HG02938 (cell line): ENCODE data around the gene JOSD1.
"Not testable (repeated sequence)": the region's sequence is repeated elsewhere in the genome, so short reads cannot be mapped to it uniquely, and the experiment has no call there.

Experiments
- ATAC-seq: cut with Tn5 transposase; IDR thresholded peaks from one replicate; pipeline ENCODE4 v1.9.1; 2021; ENCODE audit warnings: mild to moderate bottlenecking, moderate library complexity; ENCODE audit not compliant: unreplicated experiment

Gene JOSD1

DNA sequence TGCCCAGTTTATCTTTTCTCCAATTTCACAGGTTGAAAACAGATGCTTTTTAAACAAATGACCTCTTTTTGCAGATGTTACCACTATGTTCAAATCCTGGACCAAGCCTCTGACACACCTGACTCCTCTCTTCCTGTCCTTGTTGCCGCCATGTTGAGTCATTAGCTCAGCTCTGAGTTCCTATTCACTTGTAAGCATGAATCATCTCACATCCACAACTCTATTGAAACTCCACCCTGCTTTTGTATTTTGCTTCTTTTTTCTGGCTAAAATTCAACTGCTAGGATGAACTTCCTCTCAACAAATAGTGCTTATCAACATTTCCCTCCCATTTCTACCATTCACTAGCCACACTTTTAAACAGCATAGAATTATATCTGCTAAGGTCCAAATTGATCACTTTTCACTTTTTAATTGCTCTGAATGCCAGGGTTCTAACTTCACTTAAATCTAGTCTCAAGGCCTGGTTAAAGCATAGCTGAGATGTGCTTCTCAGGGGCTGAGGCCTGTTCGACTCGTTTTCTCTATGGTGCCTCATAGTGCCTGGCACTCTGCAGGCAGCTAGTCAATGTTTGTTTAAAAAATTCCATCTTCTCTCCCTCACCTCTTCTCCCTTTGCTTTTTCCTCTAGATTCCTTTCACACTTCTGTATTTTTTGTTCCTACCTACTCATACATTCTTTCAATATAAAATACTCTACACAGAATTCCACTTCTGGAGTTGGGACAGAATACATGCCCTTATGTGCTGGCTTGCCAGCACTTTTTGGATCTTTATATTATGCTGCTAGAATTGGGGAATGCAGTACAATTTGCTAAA, 3.9 kb downstream of the JOSD1 start:
- no peak for ATAC-seq

DNA sequence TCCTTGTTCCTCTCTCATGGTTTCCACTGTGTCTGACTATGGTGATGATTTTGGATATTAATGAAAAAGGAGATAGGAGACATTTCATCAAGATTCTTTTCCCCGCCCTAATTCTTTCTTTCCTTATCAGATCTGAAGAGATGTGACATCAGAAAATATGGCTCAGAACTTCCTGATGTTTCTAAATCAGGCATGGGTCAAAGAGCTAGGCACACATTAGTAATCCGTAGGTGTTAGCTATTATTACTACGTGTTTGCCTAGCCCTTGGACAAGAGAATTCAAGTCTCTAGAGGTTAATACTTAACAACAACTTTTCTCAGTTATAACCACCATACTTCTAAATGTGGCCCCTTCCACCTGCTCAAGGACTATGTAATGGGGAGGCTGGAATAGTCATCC, 5.8 kb downstream of the JOSD1 start:
- ATAC-seq, result no peak

DNA sequence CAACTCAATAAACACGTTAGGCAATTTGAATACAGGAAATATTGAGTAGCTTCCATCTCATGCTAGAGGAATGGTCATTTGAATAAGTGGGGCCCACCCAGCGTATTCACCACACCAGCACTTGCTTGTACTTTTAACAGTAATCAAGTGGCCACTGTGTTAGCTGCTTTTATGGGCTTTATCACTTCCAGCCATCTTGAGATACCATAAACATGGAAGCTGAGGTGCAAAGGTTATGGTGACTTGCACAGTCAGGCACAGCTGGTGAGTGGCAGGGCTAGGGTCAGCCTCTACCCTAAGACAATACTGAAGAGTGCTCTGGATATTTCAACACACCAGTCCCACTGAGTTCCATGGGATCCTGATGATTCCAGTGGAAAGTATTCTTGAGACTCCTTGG, 6.7 kb downstream of the JOSD1 start:
- no peak for ATAC-seq

DNA sequence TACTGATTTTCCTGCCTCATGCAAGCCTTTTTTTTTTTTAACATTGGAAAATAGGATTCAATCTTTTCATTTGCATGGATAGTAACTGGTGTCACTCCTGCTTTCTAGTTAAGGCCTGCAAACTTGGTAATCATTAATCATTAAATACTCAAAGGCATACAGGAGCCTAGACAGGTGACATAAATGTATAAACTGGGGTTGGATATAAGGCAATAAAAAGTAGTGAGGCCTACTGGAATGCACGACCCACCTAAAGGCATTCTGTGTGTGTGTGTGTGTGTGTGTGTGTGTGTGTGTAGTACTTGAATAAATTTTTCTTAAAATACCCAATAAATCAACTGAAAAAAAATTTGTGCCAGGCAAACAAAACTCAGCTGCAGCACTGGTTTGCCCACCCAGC, 11.1 kb downstream of the JOSD1 start:
- no peak for ATAC-seq

DNA sequence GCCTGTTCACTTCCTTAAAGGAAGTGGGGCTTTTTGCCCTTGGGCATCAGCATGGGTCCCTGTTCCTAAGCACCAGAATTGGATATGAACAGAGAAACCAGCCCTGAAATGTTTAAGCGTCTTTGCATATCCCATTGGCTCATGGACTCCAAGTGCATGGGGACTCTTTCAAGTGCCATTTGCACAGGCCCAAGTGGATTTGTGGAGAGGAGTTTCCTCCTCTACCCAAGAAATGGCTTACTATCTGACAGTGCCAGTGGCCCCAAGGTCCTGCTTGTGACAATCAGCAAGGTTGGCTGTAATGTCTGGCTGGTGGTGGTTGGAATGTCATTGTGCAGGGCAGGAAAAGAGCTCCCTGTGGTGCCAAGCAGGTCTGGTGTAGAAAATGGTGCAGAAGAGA, 15.0 kb downstream of the JOSD1 start:
- ATAC-seq, result no peak

DNA sequence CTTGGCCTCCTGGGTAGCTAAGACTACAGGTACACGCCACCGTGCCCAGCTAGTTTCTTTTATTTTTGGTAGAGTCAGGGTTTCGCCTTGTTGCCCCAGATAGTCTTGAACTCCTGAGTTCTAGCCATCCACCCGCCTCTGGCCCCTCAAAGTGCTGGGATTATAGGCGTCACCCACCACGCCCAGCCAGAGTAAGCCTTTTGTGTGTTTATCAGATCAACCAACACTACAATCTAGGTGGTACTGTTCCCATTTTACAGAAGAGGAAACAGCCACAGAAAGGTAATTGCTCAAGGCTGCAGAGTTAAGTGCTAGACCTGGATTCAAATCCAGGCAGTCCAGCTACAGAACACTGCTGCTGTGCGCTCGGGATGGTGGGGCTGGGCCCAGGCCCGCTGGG, 15.8 kb downstream of the JOSD1 start:
- ATAC-seq, result no peak

DNA sequence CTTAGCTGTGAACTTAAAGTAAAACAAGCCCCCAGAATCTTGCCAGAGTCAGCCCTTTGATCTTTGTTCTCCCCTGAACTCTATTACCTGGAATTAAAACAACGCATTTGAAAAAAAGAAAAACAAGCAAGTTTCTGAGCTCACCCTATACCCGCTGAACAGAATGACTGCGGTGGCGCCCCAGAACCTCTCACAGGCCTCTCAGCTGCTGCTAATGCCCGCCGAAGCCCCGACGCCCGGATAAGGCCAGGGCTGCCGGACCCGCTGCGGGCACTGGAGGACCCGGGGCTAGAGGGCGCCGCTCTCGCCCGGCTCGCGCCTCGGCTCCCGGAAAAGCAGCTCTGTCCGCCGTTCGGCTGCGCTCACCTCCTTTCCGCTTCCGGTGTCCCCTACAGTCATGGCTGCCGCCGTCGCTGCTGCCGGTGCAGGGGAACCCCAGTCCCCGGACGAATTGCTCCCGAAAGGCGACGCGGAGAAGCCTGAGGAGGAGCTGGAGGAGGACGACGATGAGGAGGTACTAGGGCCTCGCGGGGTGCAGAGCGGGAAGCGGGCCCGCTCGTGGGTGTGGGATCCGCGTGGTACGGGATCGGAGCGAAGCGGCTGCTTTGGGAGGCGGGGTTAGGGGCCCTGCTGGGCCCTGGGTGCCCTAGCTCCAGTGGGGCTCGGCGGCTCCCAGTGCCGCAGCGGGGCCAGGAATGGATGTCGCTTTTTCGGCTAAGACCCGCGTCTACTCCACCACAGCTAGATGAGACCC, 19.0 kb downstream of the JOSD1 start, which contains the start of gene TOMM22:
Gene TOMM22, plus strand, starts transcription at position 376 of the 754 bp plus-strand sequence. Its CDS starts 22 bp downstream, at position 398.
- ATAC-seq, result peak; percentile 73

DNA sequence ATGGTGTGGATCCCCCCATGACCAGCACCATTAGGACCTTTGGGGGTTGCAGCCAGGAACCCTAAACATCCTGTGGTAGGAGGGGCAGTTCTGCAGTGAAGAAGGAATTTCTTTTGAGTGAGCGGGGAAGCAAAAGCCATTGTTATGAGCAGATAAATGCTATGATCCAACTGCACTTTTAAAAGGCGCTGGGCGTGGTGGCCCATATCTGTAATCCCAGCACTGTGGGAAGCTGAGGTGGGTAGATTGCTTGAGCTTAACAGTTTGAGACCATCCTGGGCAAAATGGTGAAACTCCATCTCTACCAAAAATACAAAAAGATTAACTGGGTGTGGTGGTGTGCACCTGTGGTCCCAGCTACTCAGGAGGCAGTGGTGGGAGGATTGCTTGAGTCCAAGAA, 24.9 kb downstream of the JOSD1 start:
- ATAC-seq, result no peak

DNA sequence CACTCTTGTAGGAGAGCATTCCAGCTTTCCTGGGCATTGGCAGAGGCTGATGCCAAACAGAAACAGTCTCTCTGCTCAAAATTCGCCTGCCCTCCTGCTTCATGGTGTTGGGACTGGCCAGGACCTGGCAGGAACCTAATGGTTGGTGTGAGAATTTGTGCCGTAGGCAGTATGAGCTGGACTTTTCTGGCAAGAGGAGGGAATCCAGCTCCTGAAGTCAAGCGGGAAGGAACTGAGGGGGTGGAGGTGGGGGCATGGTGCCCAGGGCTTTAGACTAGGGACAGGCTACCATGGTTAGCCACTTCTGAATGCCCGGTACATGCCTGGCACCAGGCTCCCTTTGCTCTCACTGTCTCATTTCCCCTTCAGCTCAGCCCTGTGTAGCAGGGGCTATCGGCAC, 25.9 kb downstream of the JOSD1 start:
- ATAC-seq, result no peak

DNA sequence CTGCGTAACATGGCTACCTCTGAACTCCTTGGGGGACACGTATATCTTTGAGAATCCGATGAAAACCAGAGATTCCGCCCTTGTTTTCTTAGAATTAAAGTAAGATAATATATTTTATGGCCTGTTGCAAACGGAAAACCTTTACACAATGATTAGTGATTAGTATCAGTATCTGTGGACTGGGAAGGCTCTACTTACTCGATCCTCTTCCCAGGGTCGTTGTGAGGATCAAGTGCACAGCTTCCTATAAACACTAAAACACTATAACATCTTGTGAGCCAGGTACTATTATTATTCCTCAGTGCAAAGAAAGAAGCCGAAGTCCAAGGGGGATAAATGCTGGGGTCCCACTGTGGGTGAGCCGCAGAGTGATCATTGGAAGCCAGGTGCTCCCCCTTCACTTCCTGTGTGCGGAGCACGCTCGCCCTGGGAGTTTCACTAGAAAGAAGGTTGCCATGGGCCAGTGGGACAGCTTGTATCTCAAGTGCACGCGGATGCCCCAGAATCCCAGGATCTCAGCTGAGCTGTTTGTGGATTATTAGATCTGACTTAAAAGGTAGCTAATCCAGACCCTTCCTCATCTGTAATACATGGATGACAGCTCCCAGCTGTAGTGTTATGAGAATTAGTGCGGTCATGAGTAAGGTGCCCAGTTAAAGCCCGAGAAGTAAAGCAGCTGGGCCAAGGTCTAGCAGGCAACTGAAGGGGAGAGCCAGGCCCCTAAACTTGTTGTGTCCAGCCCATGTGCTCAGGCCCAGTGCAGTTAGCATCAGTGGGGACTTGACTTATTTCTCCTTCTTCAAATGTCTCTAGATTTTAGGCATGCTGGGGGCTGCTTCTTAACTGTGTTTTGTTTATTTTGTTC, 43.5 kb downstream of the JOSD1 start:
- ATAC-seq, result no peak

DNA sequence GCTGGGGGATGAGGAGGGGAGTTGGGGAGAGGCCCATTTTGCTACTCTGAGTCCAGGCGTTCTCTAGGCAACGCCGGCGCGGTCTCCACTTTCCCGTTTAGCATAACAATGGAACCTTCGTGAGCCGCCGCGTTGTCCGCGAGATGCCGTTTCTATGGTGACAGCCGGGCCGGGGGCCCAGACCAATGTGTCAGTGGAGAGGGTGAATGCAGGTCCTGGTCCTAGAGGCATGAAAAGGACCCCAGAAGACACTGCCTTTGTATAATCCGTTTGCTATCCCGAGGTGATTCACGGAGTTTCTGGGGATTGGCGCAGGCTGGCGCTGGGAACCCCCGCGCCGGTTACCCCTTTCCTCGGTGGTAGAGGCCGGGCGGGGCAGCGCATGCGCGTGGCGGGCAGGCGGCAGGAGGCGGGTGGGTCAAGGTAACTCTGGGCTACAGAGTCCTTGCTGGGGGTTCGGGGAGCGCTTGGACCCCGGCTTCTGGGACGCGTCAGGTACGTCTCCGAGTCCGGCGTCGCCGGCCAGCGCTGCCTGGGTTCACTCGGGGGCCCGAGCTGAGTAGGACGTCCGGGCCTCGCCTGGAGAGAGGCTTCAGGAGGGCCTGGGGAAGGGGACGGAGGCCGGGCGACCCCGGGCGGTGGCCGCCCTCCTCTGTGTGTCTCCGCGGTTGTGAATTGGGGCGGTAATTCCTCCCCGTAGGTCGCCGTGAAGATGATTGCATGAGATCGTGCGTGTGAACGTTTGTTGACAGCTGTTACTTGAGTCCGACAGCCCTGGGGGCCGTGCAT, 44.3 kb downstream of the JOSD1 start, which contains the start of the genes CBY1 and FAM227A:
Gene CBY1, plus strand, starts transcription at position 383 of the 789 bp plus-strand sequence. CDS start 11,417 bp downstream, outside the sequence.
Gene FAM227A, minus strand, starts transcription at position 137 of the 789 bp plus-strand sequence. CDS start 6,224 bp downstream, outside the sequence.
- ATAC-seq, result peak; percentile 79

DNA sequence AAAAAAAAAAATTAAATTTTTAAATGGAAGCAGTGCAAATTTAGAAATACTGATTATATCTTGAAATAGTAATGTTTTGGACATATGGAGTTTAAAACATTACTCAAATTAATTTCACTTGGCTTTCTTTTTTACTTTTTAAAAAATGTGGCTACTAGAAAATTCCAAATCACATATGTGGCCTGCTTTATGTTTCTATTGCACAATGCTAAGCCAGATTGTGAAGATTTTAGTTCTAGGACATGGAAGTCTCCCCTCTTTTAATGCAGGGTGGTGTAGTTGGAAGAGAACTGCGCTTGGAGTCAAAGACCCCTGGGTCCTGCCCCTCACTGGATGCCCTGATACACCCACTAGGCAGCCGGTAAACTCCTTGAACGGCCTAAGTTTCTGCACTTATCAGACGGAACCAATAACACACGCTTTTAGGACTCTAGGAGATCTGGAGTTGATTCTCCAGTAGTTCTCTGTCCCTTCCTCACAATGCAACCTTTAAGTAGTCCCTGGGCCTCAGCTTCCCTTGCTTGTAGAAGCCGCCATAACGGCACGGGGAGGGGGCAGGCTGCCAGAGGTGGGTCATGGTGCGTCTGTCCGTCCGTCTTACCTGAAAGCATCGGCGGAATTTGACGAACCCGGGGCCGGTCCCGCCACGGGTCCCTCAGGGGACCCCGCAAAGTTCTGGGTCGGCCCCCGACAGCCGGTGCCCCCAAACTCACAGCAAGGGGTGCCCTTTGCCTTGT, 45.1 kb downstream of the JOSD1 start:
- peak; percentile 24 for ATAC-seq

DNA sequence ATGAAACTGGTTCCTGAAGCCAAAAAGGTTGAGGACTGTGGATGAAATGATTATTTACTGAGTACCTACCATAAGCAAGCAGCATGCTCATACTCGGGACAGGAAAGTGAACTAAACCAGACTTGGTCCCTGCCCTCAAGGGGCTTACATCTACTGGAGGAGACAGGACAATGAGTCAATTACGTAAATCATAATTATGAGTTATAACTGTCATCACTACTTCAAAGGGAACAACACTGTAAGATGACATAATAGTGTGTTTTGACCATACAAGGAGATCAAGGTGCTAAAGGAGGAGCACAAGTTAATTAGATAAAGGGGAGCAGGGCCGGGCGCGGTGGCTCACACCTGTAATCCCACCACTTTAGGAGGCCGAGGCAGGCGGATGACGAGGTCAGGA, 47.0 kb downstream of the JOSD1 start:
- ATAC-seq, result no peak

DNA sequence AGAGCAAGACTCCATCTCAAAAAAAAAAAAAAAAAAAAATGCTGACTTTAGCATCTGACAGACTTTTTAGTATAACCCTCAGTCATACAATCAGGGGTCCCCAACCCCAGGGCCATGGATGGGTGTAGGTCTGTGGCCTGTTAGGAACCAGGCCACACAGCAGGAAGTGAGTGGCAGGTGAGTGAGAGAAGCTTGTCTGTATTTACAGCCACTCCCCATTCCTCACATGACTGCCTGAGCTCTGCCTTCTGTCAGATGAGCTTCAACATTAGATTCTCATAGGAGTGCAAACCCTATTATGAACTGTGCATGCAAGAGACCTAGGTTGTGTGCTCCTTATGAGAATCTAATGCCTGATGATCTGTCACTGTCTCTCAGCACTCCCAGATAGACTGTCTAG, 47.9 kb downstream of the JOSD1 start:
- no peak for ATAC-seq

DNA sequence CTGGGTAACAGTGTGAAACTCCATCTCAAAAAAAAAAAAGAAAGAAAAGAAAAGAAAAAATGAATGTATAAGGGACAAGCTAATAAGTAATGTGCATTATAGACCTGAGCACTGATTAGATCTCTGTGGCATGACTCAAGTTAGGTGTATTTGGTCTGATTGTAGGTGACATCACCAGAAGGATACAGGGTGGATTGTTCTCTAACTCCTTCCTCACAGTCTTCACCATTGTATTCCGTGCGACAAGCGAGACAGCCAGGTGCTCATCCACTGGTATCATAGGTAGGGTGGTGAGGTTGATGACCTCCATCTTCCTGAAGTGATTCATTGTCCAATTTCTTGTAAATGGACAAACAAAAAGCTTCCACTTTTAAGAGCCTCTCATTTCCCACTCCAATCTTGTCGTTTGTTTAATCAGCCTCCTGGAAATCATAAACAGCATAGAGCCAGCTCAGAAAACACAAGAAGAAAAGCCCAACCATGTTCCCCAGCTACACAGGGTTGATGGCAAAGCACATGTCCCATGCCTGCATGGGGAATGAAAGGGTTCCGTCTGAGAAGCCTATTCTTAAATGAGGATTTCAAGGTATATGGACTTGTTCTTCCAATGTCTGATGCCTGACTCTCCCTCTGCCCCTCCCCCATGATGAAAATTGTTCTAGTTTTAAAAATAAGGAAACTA, 50.8 kb downstream of the JOSD1 start:
- no peak for ATAC-seq

DNA sequence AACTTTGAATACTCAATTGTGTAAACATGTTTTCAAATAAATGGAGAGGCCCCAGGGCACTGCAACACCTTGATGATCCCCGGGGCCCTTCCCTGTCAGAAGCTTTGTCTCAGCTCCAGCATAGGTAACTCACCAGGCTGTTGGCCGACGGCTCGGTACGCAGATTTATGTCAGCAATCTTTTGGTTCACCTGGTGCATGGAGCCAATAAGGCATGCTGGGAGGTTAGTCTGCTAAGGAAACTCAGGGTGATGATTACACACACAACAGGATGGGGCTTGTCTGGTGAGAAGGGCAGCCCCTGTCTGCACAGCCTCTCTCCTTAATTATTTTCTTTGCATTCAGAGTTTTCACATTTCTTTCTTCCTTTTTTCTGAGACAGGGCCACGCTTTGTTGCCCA, 55.3 kb downstream of the JOSD1 start:
- no peak for ATAC-seq

DNA sequence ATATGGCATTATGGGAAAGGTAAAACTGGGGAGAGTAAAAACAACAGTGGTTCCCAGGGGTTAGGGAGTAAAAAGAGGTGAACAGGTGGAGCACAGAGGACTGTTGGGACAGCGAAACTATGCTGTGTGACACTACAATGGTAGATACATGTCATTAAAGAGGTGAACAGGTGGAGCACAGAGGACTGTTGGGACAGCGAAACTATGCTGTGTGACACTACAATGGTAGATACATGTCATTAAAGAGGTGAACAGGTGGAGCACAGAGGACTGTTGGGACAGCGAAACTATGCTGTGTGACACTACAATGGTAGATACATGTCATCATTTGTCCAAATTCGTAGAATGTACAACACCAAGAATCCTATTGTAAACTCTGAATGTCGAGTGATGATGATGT, 56.5 kb downstream of the JOSD1 start:
- not testable (repeated sequence) for ATAC-seq

DNA sequence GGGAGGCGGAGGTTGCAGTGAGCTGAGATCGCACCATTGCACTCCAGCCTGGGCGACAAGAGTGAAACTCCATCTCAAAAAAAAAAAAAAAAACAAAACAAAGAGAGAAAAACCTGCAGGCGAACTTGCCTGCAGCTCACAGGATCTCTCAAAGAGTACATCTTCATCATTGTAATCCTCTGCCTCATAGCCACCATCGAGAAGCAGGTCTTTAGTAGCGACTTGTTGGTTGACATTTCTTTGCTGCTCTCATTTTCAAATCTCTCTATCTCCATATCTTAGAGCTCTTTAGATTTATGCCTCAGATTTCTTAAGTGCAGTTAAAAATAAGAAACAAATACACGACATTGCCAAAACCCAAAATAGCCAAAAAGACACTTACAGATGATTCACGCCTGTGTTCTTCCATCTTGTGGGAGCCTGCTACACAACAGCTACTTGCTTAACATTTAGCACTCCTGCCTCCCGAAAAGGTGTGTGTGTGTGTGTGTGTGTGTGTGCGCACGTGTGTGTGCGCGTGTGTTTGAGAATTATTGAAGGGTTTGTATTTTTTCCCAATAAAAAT, 59.2 kb downstream of the JOSD1 start:
- no peak for ATAC-seq

DNA sequence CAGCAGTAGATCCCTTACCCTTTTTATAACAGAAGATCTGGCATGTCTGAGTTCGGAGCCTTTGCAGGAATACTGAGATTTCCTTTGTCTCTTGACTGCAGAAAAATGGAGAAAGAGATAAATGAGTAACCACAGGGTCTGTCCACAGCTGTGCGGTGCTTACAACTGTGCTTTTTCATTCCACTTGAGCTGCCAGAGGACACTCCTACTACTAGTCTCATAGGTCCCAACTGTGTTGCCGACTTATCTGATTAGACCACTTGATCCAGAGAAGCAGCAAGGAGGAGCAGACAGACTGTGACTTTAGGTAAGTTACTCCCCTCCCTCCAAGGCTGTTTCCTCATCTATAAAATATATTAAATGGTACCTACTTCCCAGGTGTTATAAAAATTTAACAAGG, 62.0 kb downstream of the JOSD1 start:
- ATAC-seq, result no peak
